SU-DHL-6 (cell line): ENCODE results near the gene LGR6.

Experiments used
- H2AFZ ChIP-seq: fragments of 200-600 bp; sonication (generic); 2 replicates; pipeline ENCODE4 v1.6.1; 2014; ENCODE audit warnings: low read depth, mild to moderate bottlenecking, moderate library complexity, mixed read lengths, antibody characterized with exemption, low read length; ENCODE audit not compliant: severe bottlenecking
- H3F3A ChIP-seq: fragments of 200-600 bp; shearing (Covaris generic); 2 replicates; pipeline ENCODE4 v1.6.0; 2016; ENCODE audit warnings: antibody characterized with exemption, mild to moderate bottlenecking; ENCODE audit not compliant: insufficient read depth
- H3K27ac ChIP-seq: fragments of 200-600 bp; sonication (generic); 2 replicates; pipeline ENCODE4 v1.5.1; 2016; ENCODE audit warnings: low read depth, mild to moderate bottlenecking, low read length, moderate library complexity, mixed read lengths
- H3K27me3 ChIP-seq: fragments of 200-600 bp; sonication (generic), shearing (Covaris generic); 2 replicates; pipeline ENCODE4 v1.6.0; 2014; ENCODE audit warnings: mild to moderate bottlenecking, low read length
- H3K36me3 ChIP-seq: fragments of 200-600 bp; sonication (generic); 2 replicates; pipeline ENCODE4 v1.6.1; 2014; ENCODE audit warnings: mild to moderate bottlenecking, low read length, mixed read lengths
- H3K4me2 ChIP-seq: fragments of 300-600, 200-600 bp; shearing (Covaris generic), sonication (generic); 2 replicates; pipeline ENCODE4 v1.6.0; 2014; ENCODE audit warnings: low read length, low read depth, mild to moderate bottlenecking; ENCODE audit not compliant: poor library complexity, severe bottlenecking
- H3K4me3 ChIP-seq: fragments of 200-600 bp; sonication (generic); 2 replicates; pipeline ENCODE4 v1.5.1; 2014; ENCODE audit warnings: antibody characterized with exemption, low read length, mild to moderate bottlenecking, mixed read lengths; ENCODE audit not compliant: insufficient read depth, poor library complexity, severe bottlenecking
- H3K79me2 ChIP-seq: fragments of 200-600 bp; sonication (generic); 2 replicates; pipeline ENCODE4 v1.6.1; 2014; ENCODE audit warnings: mild to moderate bottlenecking, low read length, moderate library complexity; ENCODE audit not compliant: insufficient read depth
- H3K9ac ChIP-seq: fragments of 200-600 bp; sonication (generic); 2 replicates; pipeline ENCODE4 v1.7.0; 2014; ENCODE audit warnings: mild to moderate bottlenecking, low read length
- H3K9me2 ChIP-seq: fragments of 200-600 bp; sonication (generic); replicated peaks from 2 replicates; pipeline ENCODE4 v1.6.1; 2014; ENCODE audit warnings: low read length; ENCODE audit not compliant: insufficient read depth
- H3K9me3 ChIP-seq: fragments of 200-600 bp; sonication (generic); 2 replicates; pipeline ENCODE4 v1.6.1; 2014; ENCODE audit warnings: low read length, mixed read lengths; ENCODE audit not compliant: insufficient read depth
- H4K20me1 ChIP-seq: fragments of 200-600 bp; sonication (generic); 2 replicates; pipeline ENCODE4 v1.6.1; 2014; ENCODE audit warnings: low read depth, mild to moderate bottlenecking, antibody characterized with exemption, low read length, moderate library complexity, mixed read lengths
- CTCF ChIP-seq: fragments of 200-600 bp; sonication (generic); IDR thresholded peaks from one replicate; pipeline ENCODE4 v1.5.1; 2017; ENCODE audit warnings: antibody characterized with exemption, mild to moderate bottlenecking, low read length, moderate library complexity; ENCODE audit not compliant: insufficient read depth, poor library complexity, severe bottlenecking
- EZH2phosphoT487 ChIP-seq: fragments of 200-600 bp; sonication (generic), shearing (Covaris generic); conservative IDR thresholded peaks from 2 replicates; pipeline ENCODE4 v1.6.1; 2018; ENCODE audit warnings: mild to moderate bottlenecking, antibody characterized with exemption, low read length, moderate library complexity, mixed read lengths

Gene LGR6

GRCh38 chr1:202158810-202159533 lies 34.6 kb upstream of the LGR6 start:
- no peaks in the 10 kb centered on the region for H3K27me3 ChIP-seq
- TF ChIP-seq EZH2phosphoT487 (no peak), CTCF (peak; percentile 35)
- H3K4me3 ChIP-seq, result peak overlapping the region; percentile 52
- H3F3A ChIP-seq, result no peaks in the 10 kb centered on the region; the same call in 1 of the 2 replicates
- H3K36me3 ChIP-seq, result no peaks in the 10 kb centered on the region
- H3K79me2 ChIP-seq, result peaks cover 10% of the 10 kb centered on the region; the same call in 1 of the 2 replicates
- no peak overlapping the region for H2AFZ ChIP-seq
- H3K27ac ChIP-seq, result peak overlapping the region; percentile 87
- H3K4me2 ChIP-seq, result peak overlapping the region; percentile 66
- no peaks in the 10 kb centered on the region for H3K9me2 ChIP-seq
- peak overlapping the region; percentile 76 for H3K9ac ChIP-seq
- no peaks in the 10 kb centered on the region for H3K9me3 ChIP-seq
- no peaks in the 10 kb centered on the region for H4K20me1 ChIP-seq

GRCh38 chr1:202159534-202160371 lies 33.8 kb upstream of the LGR6 start:
- peak overlapping the region; percentile 87 for H3K27ac ChIP-seq
- no peaks in the 10 kb centered on the region for H4K20me1 ChIP-seq
- H2AFZ ChIP-seq, result peak overlapping the region; percentile 16

GRCh38 chr1:202160377-202160940 lies 33.1 kb upstream of the LGR6 start, which contains the start of gene PTPN7:
Gene PTPN7 (minus strand): TSS chr1:202160602. CDS start chr1:202159402, 1,200 bp downstream.
- no peaks in the 10 kb centered on the region for H3K9me3 ChIP-seq
- TF ChIP-seq EZH2phosphoT487, result no peak
- peak; percentile 67 for TF ChIP-seq CTCF
- H4K20me1 ChIP-seq, result no peaks in the 10 kb centered on the region
- peak within 1 kb of the TSS; percentile 87 for H3K27ac ChIP-seq
- H3K9ac ChIP-seq, result peak within 1 kb of the TSS; percentile 76
- H3K4me2 ChIP-seq, result peak within 1 kb of the TSS; percentile 66
- H3K36me3 ChIP-seq, result no peaks in the 10 kb centered on the region
- H3F3A ChIP-seq, result no peaks in the 10 kb centered on the region; the same call in 1 of the 2 replicates
- H3K27me3 ChIP-seq, result no peaks in the 10 kb centered on the region
- peaks cover 10% of the 10 kb centered on the region; the same call in 1 of the 2 replicates for H3K79me2 ChIP-seq
- peak within 1 kb of the TSS; percentile 52 for H3K4me3 ChIP-seq
- no peaks in the 10 kb centered on the region for H3K9me2 ChIP-seq
- peak within 1 kb of the TSS; percentile 16 for H2AFZ ChIP-seq

More at GRCh38 chr1:202159534-202160371, 33.8 kb upstream of the LGR6 start:
- H3K9me3 ChIP-seq, result no peaks in the 10 kb centered on the region
- peak overlapping the region; percentile 76 for H3K9ac ChIP-seq
- no peaks in the 10 kb centered on the region for H3K27me3 ChIP-seq
- H3K79me2 ChIP-seq, result peaks cover 10% of the 10 kb centered on the region; the same call in 1 of the 2 replicates
- H3K9me2 ChIP-seq, result no peaks in the 10 kb centered on the region
- H3F3A ChIP-seq, result no peaks in the 10 kb centered on the region; the same call in 1 of the 2 replicates
- no peaks in the 10 kb centered on the region for H3K36me3 ChIP-seq
- H3K4me3 ChIP-seq, result peak overlapping the region; percentile 52
- TF ChIP-seq EZH2phosphoT487 (no peak), CTCF (no peak)
- peak overlapping the region; percentile 66 for H3K4me2 ChIP-seq
